HEK293 (cell line): Measurements from ENCODE around the gene UCK2.
A peak's percentile ranks its signal among the peaks of the same experiment; 100 is the strongest.

ENCODE experiments used
- CTCF ChIA-PET: fragments of 350-600 bp; formaldehyde crosslinking; extraction: SDS; loops from one replicate; lab custom pipeline; 2021; ENCODE audit warnings: antibody characterized with exemption; lab: Yijun Ruan, JAX
- POLR2A ChIA-PET: fragments of 300-600 bp; formaldehyde crosslinking; extraction: SDS; loops from one replicate; lab custom pipeline; 2020; ENCODE audit warnings: antibody characterized with exemption, inconsistent platforms; lab: Yijun Ruan, JAX
- H3K27ac ChIP-seq: fragments of 200-500 bp; sonication (Bioruptor generic); 2 replicates; pipeline ENCODE4 v1.5.1; 2014; ENCODE audit warnings: low read depth, low read length, control low read depth, inconsistent platforms; ENCODE audit errors: extremely low read depth
- H3K36me3 ChIP-seq, 2 experiments: fragments of 200-500 bp in 1 of 2; sonication (Bioruptor generic) in 1 of 2; 1 replicate in 1 of 2; 2 replicates in 1 of 2; pipeline ENCODE4 v1.5.1; 2014 to 2017; ENCODE audit warnings: inconsistent platforms in 2 of 2, low read length in 2 of 2; ENCODE audit not compliant: control insufficient read depth in 2 of 2, insufficient read depth in 1 of 2
- H3K4me1 ChIP-seq: fragments of 200-500 bp; sonication (Bioruptor generic); 2 replicates; pipeline ENCODE4 v1.5.1; 2014; ENCODE audit warnings: mild to moderate bottlenecking, low read length, inconsistent platforms; ENCODE audit not compliant: control insufficient read depth, insufficient read depth
- H3K4me3 ChIP-seq: 2 replicates; pipeline ENCODE4 v1.5.1; 2011; ENCODE audit warnings: low read depth, mild to moderate bottlenecking, control low read depth, low read length, moderate library complexity
- H3K9me3 ChIP-seq: fragments of 200-500 bp; sonication (Bioruptor generic); 2 replicates; pipeline ENCODE4 v1.5.1; 2014; ENCODE audit warnings: low read depth, low read length, inconsistent platforms; ENCODE audit not compliant: control insufficient read depth, insufficient read depth
- FEZF1 ChIP-seq: fragments of 450-650 bp; formaldehyde crosslinking; IDR thresholded peaks from 2 replicates; pipeline ENCODE4 v1.5.1; 2016; ENCODE audit warnings: missing biosample characterization, missing genetic modification characterization
- OVOL3 ChIP-seq: fragments of 450-650 bp; formaldehyde crosslinking; IDR thresholded peaks from 2 replicates; pipeline ENCODE4 v1.5.1; 2016; ENCODE audit warnings: missing biosample characterization, missing genetic modification characterization
- PRDM1 ChIP-seq: fragments of 450-650 bp; formaldehyde crosslinking; IDR thresholded peaks from 2 replicates; pipeline ENCODE4; 2016; ENCODE audit warnings: missing biosample characterization, missing genetic modification characterization
- YY1 ChIP-seq: fragments of 450-650 bp; formaldehyde crosslinking; IDR thresholded peaks from 2 replicates; pipeline ENCODE4 v1.5.1; 2018; ENCODE audit warnings: missing biosample characterization, missing genetic modification characterization
- ZEB2 ChIP-seq: fragments of 450-650 bp; formaldehyde crosslinking; IDR thresholded peaks from 2 replicates; pipeline ENCODE4 v1.5.1; 2016; ENCODE audit warnings: missing biosample characterization, missing genetic modification characterization
- ZNF2 ChIP-seq: fragments of 450-650 bp; formaldehyde crosslinking; IDR thresholded peaks from 2 replicates; pipeline ENCODE4 v1.5.1; 2016; ENCODE audit warnings: missing biosample characterization, missing genetic modification characterization
- ZNF423 ChIP-seq: fragments of 450-650 bp; formaldehyde crosslinking; IDR thresholded peaks from 2 replicates; pipeline ENCODE4 v1.5.1; 2016; ENCODE audit warnings: missing biosample characterization, missing genetic modification characterization
- ZNF473 ChIP-seq: fragments of 450-650 bp; formaldehyde crosslinking; IDR thresholded peaks from 2 replicates; pipeline ENCODE4 v1.5.1; 2017; ENCODE audit warnings: missing biosample characterization, missing genetic modification characterization
- ZNF555 ChIP-seq: fragments of 450-650 bp; formaldehyde crosslinking; conservative IDR thresholded peaks from 2 replicates; pipeline ENCODE4 v1.5.1; 2017; ENCODE audit warnings: missing biosample characterization, mild to moderate bottlenecking, missing genetic modification characterization, inconsistent platforms
- ZNF654 ChIP-seq: fragments of 450-650 bp; formaldehyde crosslinking; IDR thresholded peaks from 2 replicates; pipeline ENCODE4 v1.5.1; 2016; ENCODE audit warnings: low read depth, missing biosample characterization, missing genetic modification characterization
- ZNF660 ChIP-seq: fragments of 450-650 bp; IDR thresholded peaks from 2 replicates; pipeline ENCODE4 v1.5.1; 2018; ENCODE audit warnings: missing biosample characterization, mild to moderate bottlenecking, missing genetic modification characterization
- ZNF664 ChIP-seq: fragments of 450-650 bp; formaldehyde crosslinking; IDR thresholded peaks from 2 replicates; pipeline ENCODE4 v1.5.1; 2016; ENCODE audit warnings: missing biosample characterization, missing genetic modification characterization
- TF ChIP-seq, protein P1 (sequence below): fragments of 450-650 bp; formaldehyde crosslinking; conservative IDR thresholded peaks from 2 replicates; pipeline ENCODE4 v1.5.1; 2016; ENCODE audit warnings: low read depth, missing biosample characterization, missing genetic modification characterization
- TF ChIP-seq, protein P2 (sequence below): fragments of 450-650 bp; formaldehyde crosslinking; IDR thresholded peaks from 2 replicates; pipeline ENCODE4; 2016; ENCODE audit warnings: missing biosample characterization, missing genetic modification characterization
- TF ChIP-seq, protein P3 (sequence below): fragments of 450-650 bp; formaldehyde crosslinking; IDR thresholded peaks from 2 replicates; pipeline ENCODE4 v1.5.1; 2016; ENCODE audit warnings: missing biosample characterization, missing genetic modification characterization
- TF ChIP-seq, protein P4 (sequence below): sonication (generic); formaldehyde crosslinking; IDR thresholded peaks from 2 replicates; pipeline ENCODE4 v1.8.1; 2022; ENCODE audit warnings: mild to moderate bottlenecking, moderate library complexity, missing genetic modification reagents

The UCK2 gene

DNA sequence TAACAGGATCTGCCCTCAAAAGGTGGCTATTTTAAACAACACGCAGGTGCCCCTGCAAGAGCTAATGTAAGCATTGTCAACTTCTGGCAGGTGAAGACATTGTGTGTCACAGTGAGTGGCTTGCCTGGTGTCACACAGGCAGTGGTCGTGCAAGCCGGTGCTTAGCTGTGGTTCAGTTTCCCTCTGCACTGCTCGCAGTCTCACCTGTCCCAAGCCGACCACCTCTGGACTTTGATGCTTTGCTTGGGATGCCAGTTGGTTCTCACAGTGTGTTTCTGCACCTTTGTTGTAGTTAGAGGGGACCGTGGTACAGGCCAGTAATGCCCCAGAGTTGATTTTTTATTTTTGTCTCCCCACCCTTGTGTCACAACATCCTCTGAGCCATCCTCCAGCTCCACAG, 85.2 kb downstream of the UCK2 start (continued):
- TF ChIP-seq, protein P1, sequence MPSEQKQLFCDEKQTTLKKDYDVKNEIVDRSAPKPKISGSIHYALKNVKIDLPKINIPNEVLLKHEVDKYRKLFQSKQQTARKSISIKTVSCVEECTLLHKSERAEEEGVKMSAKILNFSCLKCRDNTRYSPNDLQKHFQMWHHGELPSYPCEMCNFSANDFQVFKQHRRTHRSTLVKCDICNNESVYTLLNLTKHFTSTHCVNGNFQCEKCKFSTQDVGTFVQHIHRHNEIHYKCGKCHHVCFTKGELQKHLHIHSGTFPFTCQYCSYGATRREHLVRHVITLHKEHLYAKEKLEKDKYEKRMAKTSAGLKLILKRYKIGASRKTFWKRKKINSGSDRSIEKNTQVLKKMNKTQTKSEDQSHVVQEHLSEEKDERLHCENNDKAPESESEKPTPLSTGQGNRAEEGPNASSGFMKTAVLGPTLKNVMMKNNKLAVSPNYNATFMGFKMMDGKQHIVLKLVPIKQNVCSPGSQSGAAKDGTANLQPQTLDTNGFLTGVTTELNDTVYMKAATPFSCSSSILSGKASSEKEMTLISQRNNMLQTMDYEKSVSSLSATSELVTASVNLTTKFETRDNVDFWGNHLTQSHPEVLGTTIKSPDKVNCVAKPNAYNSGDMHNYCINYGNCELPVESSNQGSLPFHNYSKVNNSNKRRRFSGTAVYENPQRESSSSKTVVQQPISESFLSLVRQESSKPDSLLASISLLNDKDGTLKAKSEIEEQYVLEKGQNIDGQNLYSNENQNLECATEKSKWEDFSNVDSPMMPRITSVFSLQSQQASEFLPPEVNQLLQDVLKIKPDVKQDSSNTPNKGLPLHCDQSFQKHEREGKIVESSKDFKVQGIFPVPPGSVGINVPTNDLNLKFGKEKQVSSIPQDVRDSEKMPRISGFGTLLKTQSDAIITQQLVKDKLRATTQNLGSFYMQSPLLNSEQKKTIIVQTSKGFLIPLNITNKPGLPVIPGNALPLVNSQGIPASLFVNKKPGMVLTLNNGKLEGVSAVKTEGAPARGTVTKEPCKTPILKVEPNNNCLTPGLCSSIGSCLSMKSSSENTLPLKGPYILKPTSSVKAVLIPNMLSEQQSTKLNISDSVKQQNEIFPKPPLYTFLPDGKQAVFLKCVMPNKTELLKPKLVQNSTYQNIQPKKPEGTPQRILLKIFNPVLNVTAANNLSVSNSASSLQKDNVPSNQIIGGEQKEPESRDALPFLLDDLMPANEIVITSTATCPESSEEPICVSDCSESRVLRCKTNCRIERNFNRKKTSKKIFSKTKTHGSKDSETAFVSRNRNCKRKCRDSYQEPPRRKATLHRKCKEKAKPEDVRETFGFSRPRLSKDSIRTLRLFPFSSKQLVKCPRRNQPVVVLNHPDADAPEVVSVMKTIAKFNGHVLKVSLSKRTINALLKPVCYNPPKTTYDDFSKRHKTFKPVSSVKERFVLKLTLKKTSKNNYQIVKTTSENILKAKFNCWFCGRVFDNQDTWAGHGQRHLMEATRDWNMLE (tag by site-specific recombination), result no peak

DNA sequence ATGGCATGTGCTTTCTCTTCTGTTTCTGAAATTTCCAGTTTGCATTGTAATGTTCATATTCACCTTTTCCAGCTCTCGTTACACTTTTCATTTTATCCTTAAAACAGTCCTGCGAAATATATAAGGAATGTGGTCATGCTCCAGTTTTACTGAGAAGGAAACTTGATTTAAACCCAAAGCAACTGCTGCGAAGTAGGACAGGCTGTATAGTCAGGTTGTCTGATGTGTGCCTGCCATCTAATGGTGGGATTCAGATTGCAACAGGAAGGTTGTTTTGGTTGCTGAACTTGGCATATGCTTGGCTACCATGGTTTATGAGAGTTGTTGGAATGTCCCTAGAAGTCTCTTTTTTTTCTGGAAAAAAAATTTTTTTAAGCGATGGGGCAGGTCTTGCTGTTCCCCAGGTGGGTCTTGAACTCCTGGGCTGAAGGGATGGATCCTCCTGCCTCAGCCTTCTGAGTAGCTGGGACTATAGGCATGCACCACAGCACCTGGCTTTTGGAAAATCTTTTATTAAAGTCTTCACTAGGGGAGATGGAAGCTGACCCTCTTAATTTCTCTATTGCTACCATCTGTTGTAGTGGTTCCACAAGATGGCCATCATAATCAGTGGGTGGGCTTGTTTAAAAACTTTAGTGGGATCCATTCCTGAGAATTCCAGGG, 86.9 kb downstream of the UCK2 start:
- POLR2A ChIA-PET, result interaction anchor here (1.2 kb wide), 1 partner anchor 197 kb away, joined by 13 read pairs; no protein-coding TSS in a partner anchor
- Histone ChIP-seq H3K4me1 (no peaks in the 10 kb centered on the region), H3K9me3 (no peaks in the 10 kb centered on the region), H3K4me3 (no peak overlapping the region), H3K36me3 (peaks cover 0 to 23% of the 10 kb centered on the region in 2 experiments; a peak in 1 of 3 replicates), H3K27ac (no peak overlapping the region)
- CTCF ChIA-PET, result interaction anchor here (0.6 to 7.2 kb wide), 34 partner anchors 9 to 600 kb away, joined by 3 to 75 read pairs (median 4); partner anchors contain the start of gene TMCO1
- TF ChIP-seq ZNF660 (peak; percentile 36; the same call in 1 of the 2 replicates), OVOL3 (no peak), ZNF664 (tag by site-specific recombination) (peak; percentile 42; the same call in 1 of the 2 replicates), ZNF654 (tag by site-specific recombination) (peak; percentile 95), ZNF555 (no peak), PRDM1 (tag by site-specific recombination) (peak; percentile 74), ZNF2 (tag by site-specific recombination) (0 out of 2 replicates have a peak, but pooled peaks have one; percentile 59), YY1 (no peak), ZNF423 (tag by site-specific recombination) (no peak), ZEB2 (tag by site-specific recombination) (0 out of 2 replicates have a peak, but pooled peaks have one; percentile 36), ZNF473 (no peak), FEZF1 (tag by site-specific recombination) (no peak)
- TF ChIP-seq, protein P2, sequence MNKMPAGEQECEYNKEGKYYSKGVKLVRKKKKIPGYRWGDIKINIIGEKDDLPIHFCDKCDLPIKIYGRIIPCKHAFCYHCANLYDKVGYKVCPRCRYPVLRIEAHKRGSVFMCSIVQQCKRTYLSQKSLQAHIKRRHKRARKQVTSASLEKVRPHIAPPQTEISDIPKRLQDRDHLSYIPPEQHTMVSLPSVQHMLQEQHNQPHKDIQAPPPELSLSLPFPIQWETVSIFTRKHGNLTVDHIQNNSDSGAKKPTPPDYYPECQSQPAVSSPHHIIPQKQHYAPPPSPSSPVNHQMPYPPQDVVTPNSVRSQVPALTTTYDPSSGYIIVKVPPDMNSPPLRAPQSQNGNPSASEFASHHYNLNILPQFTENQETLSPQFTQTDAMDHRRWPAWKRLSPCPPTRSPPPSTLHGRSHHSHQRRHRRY, result no peak
- TF ChIP-seq, protein P1 (tag by site-specific recombination), result 0 out of 2 replicates have a peak, but pooled peaks have one; percentile 14
- TF ChIP-seq, protein P3, sequence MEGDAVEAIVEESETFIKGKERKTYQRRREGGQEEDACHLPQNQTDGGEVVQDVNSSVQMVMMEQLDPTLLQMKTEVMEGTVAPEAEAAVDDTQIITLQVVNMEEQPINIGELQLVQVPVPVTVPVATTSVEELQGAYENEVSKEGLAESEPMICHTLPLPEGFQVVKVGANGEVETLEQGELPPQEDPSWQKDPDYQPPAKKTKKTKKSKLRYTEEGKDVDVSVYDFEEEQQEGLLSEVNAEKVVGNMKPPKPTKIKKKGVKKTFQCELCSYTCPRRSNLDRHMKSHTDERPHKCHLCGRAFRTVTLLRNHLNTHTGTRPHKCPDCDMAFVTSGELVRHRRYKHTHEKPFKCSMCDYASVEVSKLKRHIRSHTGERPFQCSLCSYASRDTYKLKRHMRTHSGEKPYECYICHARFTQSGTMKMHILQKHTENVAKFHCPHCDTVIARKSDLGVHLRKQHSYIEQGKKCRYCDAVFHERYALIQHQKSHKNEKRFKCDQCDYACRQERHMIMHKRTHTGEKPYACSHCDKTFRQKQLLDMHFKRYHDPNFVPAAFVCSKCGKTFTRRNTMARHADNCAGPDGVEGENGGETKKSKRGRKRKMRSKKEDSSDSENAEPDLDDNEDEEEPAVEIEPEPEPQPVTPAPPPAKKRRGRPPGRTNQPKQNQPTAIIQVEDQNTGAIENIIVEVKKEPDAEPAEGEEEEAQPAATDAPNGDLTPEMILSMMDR (tag by site-specific recombination), result peak; percentile 80
- TF ChIP-seq, protein P4, sequence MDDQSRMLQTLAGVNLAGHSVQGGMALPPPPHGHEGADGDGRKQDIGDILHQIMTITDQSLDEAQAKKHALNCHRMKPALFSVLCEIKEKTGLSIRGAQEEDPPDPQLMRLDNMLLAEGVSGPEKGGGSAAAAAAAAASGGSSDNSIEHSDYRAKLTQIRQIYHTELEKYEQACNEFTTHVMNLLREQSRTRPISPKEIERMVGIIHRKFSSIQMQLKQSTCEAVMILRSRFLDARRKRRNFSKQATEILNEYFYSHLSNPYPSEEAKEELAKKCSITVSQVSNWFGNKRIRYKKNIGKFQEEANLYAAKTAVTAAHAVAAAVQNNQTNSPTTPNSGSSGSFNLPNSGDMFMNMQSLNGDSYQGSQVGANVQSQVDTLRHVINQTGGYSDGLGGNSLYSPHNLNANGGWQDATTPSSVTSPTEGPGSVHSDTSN, result no peak
